ENCODE data around the gene ARRDC4.
A peak's percentile ranks its signal among the peaks of the same experiment; 100 is the strongest.
"Not testable (repeated sequence)": the region's sequence is repeated elsewhere in the genome, so short reads cannot be mapped to it uniquely, and the experiment has no call there.

The ARRDC4 gene

GRCh38 chr15:97961067-97961954 is 808 bp downstream of the ARRDC4 start:
- in situ Hi-C loops (cut with MboI; ENCODE audit: low pct_unique_long_range_greater_than_20kb, low sequenced_read_pairs) = no loop called here
- DNase-seq = peak; percentile 46

DNA sequence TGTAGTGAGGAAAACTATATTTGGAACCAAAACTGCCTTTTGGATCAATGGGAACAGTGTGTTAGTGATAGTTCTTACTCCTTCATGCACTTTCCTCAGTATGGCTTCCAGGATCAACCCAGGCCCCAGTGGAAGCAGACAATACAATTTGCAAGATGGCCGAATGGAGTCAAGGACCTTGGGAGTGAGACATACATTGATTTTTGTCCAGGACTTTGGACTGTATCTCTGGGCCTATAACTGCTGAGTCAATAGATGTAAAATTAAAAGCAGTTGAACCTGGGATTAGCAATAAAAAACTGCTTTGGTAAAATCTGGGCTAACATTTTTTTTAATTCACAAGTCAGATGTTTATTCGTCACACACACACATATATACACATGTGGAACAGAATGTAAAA is 1.8 kb downstream of the ARRDC4 start:
- no peak for DNase-seq
- in situ Hi-C loops (cut with MboI; ENCODE audit: low pct_unique_long_range_greater_than_20kb, low sequenced_read_pairs) = no loop called here

DNA sequence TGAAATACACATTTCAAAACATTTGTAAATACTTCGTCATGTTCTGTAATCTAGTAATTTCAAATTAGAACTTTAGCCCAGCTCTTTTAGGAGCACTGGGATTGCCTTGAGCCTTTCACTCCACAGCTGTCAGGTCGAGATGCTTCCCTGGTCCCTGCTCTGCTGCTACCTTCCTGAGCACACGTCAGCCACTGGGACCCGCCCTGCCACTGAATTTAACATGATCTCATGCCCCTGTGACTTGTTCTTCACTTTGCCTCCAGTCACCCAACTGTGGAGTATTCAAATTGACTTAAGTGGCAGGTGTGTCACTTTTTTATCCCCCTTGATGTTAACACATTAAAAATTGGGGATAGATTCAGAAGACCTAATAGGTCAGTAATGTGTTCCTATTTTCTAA is 3.3 kb downstream of the ARRDC4 start:
- in situ Hi-C loops (cut with MboI; ENCODE audit: low pct_unique_long_range_greater_than_20kb, low sequenced_read_pairs) = no loop called here
- no peak for DNase-seq

GRCh38 chr15:97966246-97966645 is 5.7 kb downstream of the ARRDC4 start:
- DNase-seq = no peak
- in situ Hi-C loops (cut with MboI; ENCODE audit: low pct_unique_long_range_greater_than_20kb, low sequenced_read_pairs) = no loop called here

GRCh38 chr15:97966924-97967620 is 6.6 kb downstream of the ARRDC4 start:
- no peak for DNase-seq
- in situ Hi-C loops (cut with MboI; ENCODE audit: low pct_unique_long_range_greater_than_20kb, low sequenced_read_pairs) = no loop called here

GRCh38 chr15:97967881-97968280 is 7.4 kb downstream of the ARRDC4 start:
- no peak for DNase-seq
- in situ Hi-C loops (cut with MboI; ENCODE audit: low pct_unique_long_range_greater_than_20kb, low sequenced_read_pairs) = no loop called here

GRCh38 chr15:97968380-97968779 is 7.9 kb downstream of the ARRDC4 start:
- DNase-seq = no peak
- in situ Hi-C loops (cut with MboI; ENCODE audit: low pct_unique_long_range_greater_than_20kb, low sequenced_read_pairs) = no loop called here

DNA sequence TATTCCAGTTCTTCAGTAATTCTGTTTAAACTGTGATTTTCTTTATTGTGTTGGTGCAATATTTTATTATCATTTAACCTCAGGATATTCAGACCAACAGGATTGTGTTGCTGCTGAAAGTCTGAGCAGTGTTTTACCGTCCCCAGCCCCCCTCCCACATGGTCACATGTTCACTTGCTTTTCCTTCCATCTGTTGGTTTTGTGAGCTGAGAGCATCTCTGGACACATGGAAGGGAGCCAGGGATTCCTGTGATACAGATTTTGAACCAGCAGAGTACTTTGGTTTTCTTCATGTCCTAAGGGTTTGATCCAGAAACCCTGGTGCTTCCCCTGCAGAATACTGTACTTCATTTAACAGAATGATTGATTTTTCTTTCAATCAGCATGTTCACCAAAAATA is 11.9 kb downstream of the ARRDC4 start:
- in situ Hi-C loops (cut with MboI; ENCODE audit: low pct_unique_long_range_greater_than_20kb, low sequenced_read_pairs) = no loop called here
- no peak for DNase-seq

DNA sequence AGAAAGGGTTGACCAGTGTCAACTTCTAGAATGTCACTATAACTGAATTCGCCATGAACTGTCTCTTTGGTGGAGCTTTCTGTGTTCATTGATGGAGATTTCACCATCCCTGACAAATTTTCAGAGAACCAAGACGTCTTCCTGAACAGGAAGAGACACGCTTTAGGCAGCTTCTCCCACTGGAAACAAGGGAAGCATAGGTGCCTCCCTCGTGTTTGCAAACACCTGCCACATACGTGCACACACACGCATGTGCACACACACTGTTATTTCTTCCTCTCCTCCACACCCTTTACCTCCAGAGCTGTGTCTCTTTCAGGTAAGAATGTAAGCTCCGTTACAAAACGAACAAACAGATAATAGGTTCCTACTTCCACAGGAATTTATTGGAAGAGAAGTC is 15.6 kb downstream of the ARRDC4 start:
- DNase-seq = no peak
- in situ Hi-C loops (cut with MboI; ENCODE audit: low pct_unique_long_range_greater_than_20kb, low sequenced_read_pairs) = no loop called here

- in situ Hi-C loops (cut with MboI; ENCODE audit: low pct_unique_long_range_greater_than_20kb, low sequenced_read_pairs) = no loop called here
- no peak for DNase-seq
Measured at GRCh38 chr15:97976766-97977503, 16.4 kb downstream of the ARRDC4 start.

GRCh38 chr15:97977734-97978133 is 17.2 kb downstream of the ARRDC4 start:
- no peak for DNase-seq
- in situ Hi-C loops (cut with MboI; ENCODE audit: low pct_unique_long_range_greater_than_20kb, low sequenced_read_pairs) = no loop called here

- DNase-seq = no peak
- in situ Hi-C loops (cut with MboI; ENCODE audit: low pct_unique_long_range_greater_than_20kb, low sequenced_read_pairs) = no loop called here
Measured at GRCh38 chr15:97978401-97979139, 18.1 kb downstream of the ARRDC4 start.

DNA sequence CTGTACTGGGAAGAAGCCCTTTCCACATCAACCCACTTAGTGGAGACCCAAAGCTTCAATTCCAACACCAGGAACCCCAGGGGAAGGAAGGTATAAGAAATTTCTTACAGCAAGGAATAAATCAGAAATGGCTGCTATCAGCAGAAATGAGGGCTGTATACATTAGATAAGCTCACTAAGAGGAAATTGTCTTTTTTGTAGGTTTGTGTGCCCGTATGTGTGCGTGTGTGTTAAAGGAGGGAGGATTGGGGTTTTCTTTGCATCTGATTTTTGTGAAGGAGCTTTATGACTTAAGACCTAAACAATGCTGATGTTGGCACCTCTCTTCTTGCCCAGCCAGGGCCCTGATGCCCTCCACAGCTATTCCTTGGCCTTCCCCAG is 18.6 kb downstream of the ARRDC4 start:
- in situ Hi-C loops (cut with MboI; ENCODE audit: low pct_unique_long_range_greater_than_20kb, low sequenced_read_pairs) = no loop called here

DNA sequence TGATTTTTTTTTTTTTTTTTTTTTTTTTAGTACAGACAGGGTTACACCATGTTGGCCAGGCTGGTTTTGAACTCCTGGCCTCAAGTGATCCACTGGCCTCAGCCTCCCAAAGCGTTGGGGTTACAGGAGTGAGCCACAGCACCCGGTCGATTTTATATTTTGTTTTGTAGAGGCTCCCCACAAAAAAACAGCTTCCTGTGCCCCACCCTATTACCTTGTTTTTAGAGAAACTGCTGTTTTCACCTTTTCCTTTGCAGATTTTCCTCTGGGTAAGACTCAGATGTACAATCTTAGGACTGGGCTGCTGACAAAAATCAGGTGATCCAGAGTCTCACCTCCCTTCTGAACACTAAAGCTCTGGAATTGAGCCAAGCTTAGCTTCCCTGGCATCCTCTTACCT is 20.6 kb downstream of the ARRDC4 start:
- no peak for DNase-seq
- in situ Hi-C loops (cut with MboI; ENCODE audit: low pct_unique_long_range_greater_than_20kb, low sequenced_read_pairs) = no loop called here

More for the DNA sequence above, 18.6 kb downstream of the ARRDC4 start:
- DNase-seq = no peak

GRCh38 chr15:97981758-97982157 is 21.3 kb downstream of the ARRDC4 start:
- no peak for DNase-seq
- in situ Hi-C loops (cut with MboI; ENCODE audit: low pct_unique_long_range_greater_than_20kb, low sequenced_read_pairs) = no loop called here

DNA sequence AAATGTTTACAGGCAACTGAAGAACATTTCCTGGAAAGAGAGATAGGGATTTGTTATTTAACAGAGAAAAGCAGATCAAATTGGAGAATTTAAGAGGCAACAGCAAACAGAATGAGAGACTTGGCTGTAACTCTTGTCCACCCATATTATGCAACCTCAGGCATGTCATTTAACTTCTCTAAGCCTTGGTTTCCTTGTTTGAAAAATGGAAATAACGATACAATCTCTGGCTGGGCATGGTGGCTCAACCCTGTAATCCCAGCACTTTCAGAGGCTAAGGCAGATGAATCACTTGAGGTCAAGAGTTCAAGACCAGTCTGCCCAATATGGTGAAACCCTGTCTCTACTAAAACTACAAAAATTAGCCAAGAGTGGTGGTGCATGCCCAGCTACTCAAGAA is 23.7 kb downstream of the ARRDC4 start:
- in situ Hi-C loops (cut with MboI; ENCODE audit: low pct_unique_long_range_greater_than_20kb, low sequenced_read_pairs) = no loop called here
- no peak for DNase-seq

DNA sequence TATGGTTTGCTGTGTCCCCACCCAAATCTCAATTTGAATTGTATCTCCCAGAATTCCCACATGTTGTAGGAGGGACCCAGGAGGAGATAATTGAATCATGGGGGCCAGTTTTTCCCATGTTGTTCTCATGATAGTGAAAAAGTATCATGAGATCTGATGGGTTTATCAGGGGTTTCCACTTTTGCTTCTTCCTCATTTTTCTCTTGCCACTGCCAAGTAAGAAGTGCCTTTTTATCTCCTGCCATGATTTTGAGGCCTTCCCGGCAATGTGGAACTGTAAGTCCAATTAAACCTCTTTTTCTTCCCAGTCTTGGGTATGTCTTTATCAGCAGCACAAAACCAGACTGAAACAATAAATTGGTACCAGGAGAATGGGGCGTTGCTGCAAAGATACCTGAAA is 25.5 kb downstream of the ARRDC4 start:
- DNase-seq; in situ Hi-C loops (cut with MboI; ENCODE audit: low pct_unique_long_range_greater_than_20kb, low sequenced_read_pairs): not testable (repeated sequence)

- in situ Hi-C loops (cut with MboI; ENCODE audit: low pct_unique_long_range_greater_than_20kb, low sequenced_read_pairs) = no loop called here
- no peak for DNase-seq
Measured at GRCh38 chr15:97986781-97987180, 26.3 kb downstream of the ARRDC4 start.

- DNase-seq = no peak
- in situ Hi-C loops (cut with MboI; ENCODE audit: low pct_unique_long_range_greater_than_20kb, low sequenced_read_pairs) = no loop called here
Measured at GRCh38 chr15:97989299-97989698, 28.8 kb downstream of the ARRDC4 start.
